Motor neuron (in vitro differentiated cells): ENCODE results near the gene TTC1. TPM values are rescaled to one million over a fixed set of nuclear protein-coding genes. Genes with fewer than 3 reads are reported as not detected.

Experiments
- ATAC-seq, 8 experiments: fragments of 200-7000 bp; cut with Tn5 transposase; replicated peaks in 6 of 8; 2 replicates each; pipeline ENCODE4 v1.8.0; 2021; ENCODE audit warnings: mild to moderate bottlenecking in 8 of 8, moderate library complexity in 8 of 8
- H3K27ac ChIP-seq, 2 donors: fragments of 250-450 bp; sonication (Bioruptor Pico); 2 replicates each; pipeline ENCODE4 v1.9.0; 2021; ENCODE audit warnings: antibody characterized with exemption in 2 of 2, mild to moderate bottlenecking in 2 of 2, moderate library complexity in 1 of 2
- H3K4me1 ChIP-seq, 2 donors: fragments of 250-450 bp; sonication (Bioruptor Pico); replicated peaks in 1 of 2; 2 replicates each; pipeline ENCODE4 v1.6.1; 2021; ENCODE audit warnings: antibody characterized with exemption in 2 of 2, mild to moderate bottlenecking in 2 of 2, moderate library complexity in 1 of 2
- H3K4me3 ChIP-seq, 5 donors: fragments of 250-450 bp; sonication (Bioruptor Pico); 2 replicates each; pipeline ENCODE4 v1.9.0; 2021; ENCODE audit warnings: antibody characterized with exemption in 5 of 5, mild to moderate bottlenecking in 5 of 5, moderate library complexity in 4 of 5
- WGBS, 10 experiments: fragments of 450-650 bp; shearing (Covaris generic); methylation state at CpG; one replicate each; pipeline ENCODE4 v1.0.0; 2022; 5-methylcytosine and 5-hydroxymethylcytosine counted together
- in situ Hi-C, 9 experiments: fragments of 400-800 bp; cut with MboI; loops; one replicate each; pipeline ENCODE4 v1.15.0; 2021; ENCODE audit warnings: low sequenced_read_pairs in 9 of 9, low pct_unique_long_range_greater_than_20kb in 2 of 9; ENCODE audit not compliant: unreplicated experiment in 9 of 9
- total RNA-seq, 8 experiments: library from RNA; unstranded; fragments of 300-600 nt; gene quantifications; 2 replicates each; pipeline versions ENCODE4 v1.2.3 to v1.2.4, GENCODE V29; 2022

The TTC1 gene
- total RNA-seq, 8 experiments from 2014 or later, result 46.5 to 199 (median 69.8) TPM

GRCh38 chr5:160030631-160031377 is 21.9 kb downstream of the TTC1 start:
- in situ Hi-C loops, result loop anchor here in 3 of 9 experiments (25.0 kb wide), 1 partner anchor 306 kb away; no protein-coding TSS in a partner anchor
- Histone ChIP-seq H3K4me1 (peaks cover 6 to 11% of the 10 kb centered on the region in 2 donors), H3K4me3 (no peak overlapping the region), H3K27ac (no peak overlapping the region)
- peak; percentile 16 to 79 (median 40) for ATAC-seq
- WGBS, 10 experiments, result 43 to 100% (median 73%) methylated on average over 1 to 3 of the region's 3 CpGs; no CpG with 5 or more reads in 2 of the 10 experiments

DNA sequence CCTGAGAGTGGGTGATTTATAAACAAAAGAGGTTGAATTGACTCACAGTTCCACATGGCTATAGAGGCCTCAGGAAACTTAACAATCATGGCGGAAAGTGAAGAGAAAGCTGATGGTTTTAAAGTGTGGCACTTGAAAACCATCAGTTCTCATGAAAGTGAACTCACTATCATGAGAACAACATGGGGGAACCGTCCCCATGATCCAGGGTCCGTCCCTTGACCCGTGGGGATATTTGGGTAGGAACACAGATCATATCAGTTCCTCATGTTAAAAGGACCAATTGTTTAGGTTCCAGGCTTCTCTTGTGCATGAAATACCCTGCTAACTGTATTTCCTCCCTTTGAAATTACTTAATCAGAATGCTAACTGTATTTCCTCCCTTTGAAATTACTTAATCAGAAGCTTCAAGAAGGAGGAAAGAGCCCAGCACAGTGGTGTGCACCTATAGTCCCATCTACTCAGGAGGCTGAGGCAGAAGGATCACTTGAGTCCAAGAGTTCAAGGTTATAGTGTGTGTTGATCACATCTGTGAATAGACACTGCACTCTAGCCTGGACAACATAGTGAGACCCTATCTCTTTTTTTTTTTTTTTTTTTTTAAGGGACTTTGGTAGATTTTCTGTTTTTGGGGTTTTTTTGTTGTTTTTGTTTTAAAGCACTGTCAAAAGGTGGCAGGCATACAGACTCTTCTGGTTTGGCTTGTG is 24.8 kb downstream of the TTC1 start:
- no peak overlapping the region for H3K4me3 ChIP-seq
- H3K4me1 ChIP-seq, result peaks cover 6 to 11% of the 10 kb centered on the region in 2 donors
- 83 to 100% (median 95%) methylated on average over 1 to 4 of the region's 4 CpGs; no CpG with 5 or more reads in 1 of the 10 experiments for WGBS, 10 experiments
- ATAC-seq, result no peak
- in situ Hi-C loops, result loop anchor here in 3 of 9 experiments (25.0 kb wide), 1 partner anchor 304 kb away; no protein-coding TSS in a partner anchor
- no peak overlapping the region for H3K27ac ChIP-seq

DNA sequence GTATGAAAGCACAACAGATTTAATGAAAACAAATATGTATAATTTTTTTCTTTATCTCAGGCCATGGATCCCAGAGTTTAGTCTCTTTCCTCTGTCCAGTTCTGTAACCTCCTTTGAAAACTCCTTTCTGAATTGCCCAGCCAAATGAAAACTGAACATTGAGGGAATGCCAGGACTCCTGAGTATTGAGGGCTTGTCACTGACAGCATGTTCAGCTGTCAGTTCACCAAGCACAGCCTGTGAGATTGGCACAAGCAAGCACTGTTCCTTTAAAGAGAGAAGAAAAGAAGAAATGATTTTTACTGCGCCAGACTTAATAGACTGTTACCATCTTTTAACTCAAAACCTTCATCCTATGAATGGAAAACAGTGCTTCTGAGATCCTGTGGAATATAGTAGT is 27.3 kb downstream of the TTC1 start:
- H3K4me1 ChIP-seq, result no peaks in the 10 kb centered on the region
- in situ Hi-C loops, result loop anchor here in 3 of 9 experiments (25.0 kb wide), 1 partner anchor 301 kb away; no protein-coding TSS in a partner anchor
- 100% methylated on average over 1 of the region's 1 CpG; no CpG with 5 or more reads in 6 of the 10 experiments for WGBS, 10 experiments
- H3K4me3 ChIP-seq, result no peak overlapping the region
- no peak for ATAC-seq
- H3K27ac ChIP-seq, result no peak overlapping the region

- no peak for ATAC-seq
- no peak overlapping the region for H3K27ac ChIP-seq
- in situ Hi-C loops, result loop anchor here in 3 of 9 experiments (25.0 kb wide), 1 partner anchor 300 kb away; no protein-coding TSS in a partner anchor
- H3K4me1 ChIP-seq, result no peaks in the 10 kb centered on the region
- no peak overlapping the region for H3K4me3 ChIP-seq
These were observed 27.9 kb downstream of the TTC1 start for GRCh38 chr5:160036884-160037283.

- Histone ChIP-seq H3K4me3 (no peak overlapping the region), H3K27ac (no peak overlapping the region), H3K4me1 (peaks cover 10 to 25% of the 10 kb centered on the region in 2 donors)
- 45 to 100% (median 100%) methylated on average over 1 to 2 of the region's 2 CpGs; no CpG with 5 or more reads in 2 of the 10 experiments for WGBS, 10 experiments
- in situ Hi-C loops, result loop anchor here in 3 of 9 experiments (25.0 kb wide), 1 partner anchor 297 kb away; no protein-coding TSS in a partner anchor
- no peak for ATAC-seq
These were observed 31.0 kb downstream of the TTC1 start for GRCh38 chr5:160039810-160040470.

- Histone ChIP-seq H3K4me3 (no peak overlapping the region), H3K4me1 (peaks cover 14 to 25% of the 10 kb centered on the region in 2 donors), H3K27ac (no peak overlapping the region)
- in situ Hi-C loops, result loop anchor here in 3 of 9 experiments (25.0 kb wide), 1 partner anchor 297 kb away; no protein-coding TSS in a partner anchor
- ATAC-seq, result no peak
- 95 to 100% (median 100%) methylated on average over 1 to 2 of the region's 2 CpGs; no CpG with 5 or more reads in 1 of the 10 experiments for WGBS, 10 experiments
These were observed 31.5 kb downstream of the TTC1 start for GRCh38 chr5:160040471-160040835.

DNA sequence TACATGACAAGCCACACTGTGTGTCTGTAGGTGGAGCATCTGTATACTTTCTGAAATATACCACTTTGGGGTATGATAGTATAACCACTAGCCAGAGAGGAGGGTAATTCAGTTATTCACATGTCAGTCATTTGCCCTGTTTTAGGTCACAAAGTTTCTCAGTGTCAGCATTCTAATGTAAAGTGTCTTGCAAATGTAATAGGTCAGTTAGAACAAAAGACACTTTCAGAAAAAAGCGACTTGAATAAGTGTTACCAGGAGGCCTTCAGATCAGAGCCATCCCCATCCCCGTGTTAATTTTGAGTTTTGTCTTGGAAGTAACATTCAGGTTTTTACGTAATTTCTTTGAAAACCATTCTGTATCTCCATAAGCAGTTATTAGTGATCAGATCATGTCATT is 33.7 kb downstream of the TTC1 start:
- WGBS, 10 experiments, result 27 to 100% (median 93%) methylated on average over 1 to 3 of the region's 3 CpGs; no CpG with 5 or more reads in 1 of the 10 experiments
- H3K4me1 ChIP-seq, result peaks cover 14 to 39% of the 10 kb centered on the region in 2 donors
- peak overlapping the region in 1 of 2 donors; percentile 79 for H3K27ac ChIP-seq
- in situ Hi-C loops, result loop anchor here in 3 of 9 experiments (25.0 kb wide), 1 partner anchor 295 kb away; no protein-coding TSS in a partner anchor
- peak in 2 of 8 experiments; percentile 30 to 33 for ATAC-seq
- H3K4me3 ChIP-seq, result no peak overlapping the region

DNA sequence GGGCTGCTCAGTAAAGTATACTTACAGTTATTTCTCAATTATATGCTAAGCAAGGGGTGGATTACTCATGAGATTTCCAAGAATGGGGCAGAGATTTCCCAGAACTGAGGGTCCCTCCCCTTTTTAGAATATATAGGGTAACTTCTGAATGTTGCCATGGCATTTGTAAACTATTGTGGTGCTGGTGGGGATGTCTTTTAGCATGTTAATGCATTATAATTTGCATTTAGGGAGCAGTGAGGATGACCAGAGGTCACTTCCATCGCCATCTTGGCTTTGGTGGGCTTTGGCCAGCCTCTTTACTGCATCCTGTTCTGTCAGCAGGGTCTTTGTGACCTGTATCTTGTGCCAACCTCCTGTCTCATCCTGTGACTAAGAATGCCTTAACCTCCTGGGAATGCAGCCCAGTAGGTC is 35.5 kb downstream of the TTC1 start:
- Histone ChIP-seq H3K4me1 (peaks cover 14 to 43% of the 10 kb centered on the region in 2 donors), H3K27ac (peak overlapping the region; percentile 62 to 79), H3K4me3 (no peak overlapping the region)
- WGBS, 10 experiments, result 20 to 86% (median 40%) methylated on average over 1 of the region's 1 CpG; no CpG with 5 or more reads in 5 of the 10 experiments
- ATAC-seq, result peak; percentile 22 to 83 (median 69)
- in situ Hi-C loops, result loop anchor here in 3 of 9 experiments (25.0 kb wide), 1 partner anchor 293 kb away; no protein-coding TSS in a partner anchor

DNA sequence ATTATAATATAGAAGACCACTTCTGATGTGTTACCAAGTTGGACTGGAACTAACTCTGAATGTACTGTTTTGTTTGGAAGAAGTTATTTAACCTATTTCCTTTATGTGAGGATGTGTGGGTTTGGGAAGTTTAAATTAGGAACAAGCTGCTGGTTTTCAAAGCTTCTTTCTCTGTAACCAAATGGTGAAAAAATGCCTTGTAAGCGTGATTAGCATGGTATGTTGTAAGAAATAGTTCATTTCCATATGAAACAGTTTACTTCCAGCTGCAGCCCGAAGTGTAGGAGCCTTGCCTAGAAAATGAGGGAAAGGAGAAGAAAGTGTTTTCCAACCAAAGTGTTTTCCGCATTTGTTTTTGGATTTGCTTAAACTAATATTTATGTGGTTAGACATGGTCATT is 36.0 kb downstream of the TTC1 start:
- Histone ChIP-seq H3K4me1 (peaks cover 14 to 43% of the 10 kb centered on the region in 2 donors), H3K27ac (peak overlapping the region; percentile 62 to 74), H3K4me3 (no peak overlapping the region)
- 0 to 67% (median 29%) methylated on average over 1 to 3 of the region's 3 CpGs; no CpG with 5 or more reads in 2 of the 10 experiments for WGBS, 10 experiments
- peak in 5 of 8 experiments; percentile 49 to 80 (median 65) for ATAC-seq
- in situ Hi-C loops, result loop anchor here in 3 of 9 experiments (25.0 kb wide), 1 partner anchor 292 kb away; no protein-coding TSS in a partner anchor

- in situ Hi-C loops, result loop anchor here in 3 of 9 experiments (25.0 kb wide), 1 partner anchor 290 kb away; no protein-coding TSS in a partner anchor
- no peak overlapping the region for H3K27ac ChIP-seq
- peak in 3 of 8 experiments; percentile 14 to 65 (median 46) for ATAC-seq
- 29 to 100% (median 89%) methylated on average over 1 to 3 of the region's 3 CpGs; no CpG with 5 or more reads in 1 of the 10 experiments for WGBS, 10 experiments
- H3K4me3 ChIP-seq, result no peak overlapping the region
- H3K4me1 ChIP-seq, result peaks cover 14 to 41% of the 10 kb centered on the region in 2 donors
These were observed 38.5 kb downstream of the TTC1 start for GRCh38 chr5:160047423-160047822.

GRCh38 chr5:160048131-160048530 is 39.2 kb downstream of the TTC1 start:
- 10 to 100% (median 95%) methylated on average over 2 to 9 of the region's 9 CpGs; no CpG with 5 or more reads in 1 of the 10 experiments for WGBS, 10 experiments
- in situ Hi-C loops, result loop anchor here in 3 of 9 experiments (25.0 kb wide), 1 partner anchor 289 kb away; no protein-coding TSS in a partner anchor
- no peak overlapping the region for H3K4me3 ChIP-seq
- H3K27ac ChIP-seq, result peak overlapping the region in 1 of 2 donors; percentile 47
- ATAC-seq, result peak in 1 of 8 experiments; percentile 5
- H3K4me1 ChIP-seq, result peaks cover 14 to 34% of the 10 kb centered on the region in 2 donors

DNA sequence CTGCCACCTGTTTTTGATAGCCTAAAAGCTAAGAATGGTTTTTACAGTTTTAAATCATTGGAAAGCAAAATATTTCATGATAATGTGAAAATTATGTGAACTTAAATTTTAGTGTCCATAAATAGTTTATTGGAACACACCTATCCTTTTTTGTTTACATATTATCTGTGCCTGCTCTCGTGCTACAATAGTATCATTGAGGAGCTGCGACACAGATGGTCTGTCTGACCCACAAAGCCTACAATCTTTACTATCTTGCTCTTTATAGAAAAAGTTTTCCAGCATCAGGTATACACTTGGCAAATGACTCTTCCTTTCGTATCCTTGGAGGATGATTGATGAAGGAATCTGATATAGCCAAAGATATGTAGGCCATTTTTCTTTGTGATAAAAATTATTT is 40.2 kb downstream of the TTC1 start:
- Histone ChIP-seq H3K27ac (no peak overlapping the region), H3K4me3 (no peak overlapping the region), H3K4me1 (peaks cover 13 to 24% of the 10 kb centered on the region in 2 donors)
- in situ Hi-C loops, result loop anchor here in 3 of 9 experiments (25.0 kb wide), 1 partner anchor 288 kb away; no protein-coding TSS in a partner anchor
- 50 to 100% (median 80%) methylated on average over 2 to 3 of the region's 3 CpGs for WGBS, 10 experiments
- ATAC-seq, result no peak
